ENCODE data around the gene CACNA1G.

- no peak for TF ChIP-seq CTCF (IDR thresholded peaks at IDR 0.05)
- TF ChIP-seq POLR2A (IDR thresholded peaks at IDR 0.05), result no peak
Measured at GRCh38 chr17:50551884-50552283, 8.6 kb upstream of the CACNA1G start.

Data from esophagus squamous epithelium (tissue), 4 donors.